Endothelial cell of umbilical vein (primary cell): ENCODE data around the gene NAA38. TPM values are rescaled to one million over a fixed set of nuclear protein-coding genes. Genes with fewer than 3 reads are reported as not detected.

ENCODE experiments used
- BruUV-seq: library from RNA; stranded (reverse); fragments of 400-500 nt; replicated peaks from 2 replicates; lab custom pipeline; 2021; lab: Mats Ljungman, UMichigan
- CTCF ChIA-PET: fragments of 300-600, 350-600 bp; sonication (Branson Sonifier 250); formaldehyde crosslinking; loops from one replicate; lab custom pipeline; 2021; ENCODE audit warnings: antibody characterized with exemption, inconsistent platforms; lab: Charles Lee
- POLR2A ChIA-PET: fragments of 300-600, 350-600 bp; sonication (Branson Sonifier 250); formaldehyde crosslinking; loops from one replicate; lab custom pipeline; 2021; ENCODE audit warnings: antibody characterized with exemption, inconsistent platforms; lab: Charles Lee
- DNase-seq: peaks from one replicate; pipeline ENCODE4 v3.0.0-alpha.2; 2011; ENCODE audit warnings: low read depth, low spot score
- FAIRE-seq: peaks from 2 replicates; lab custom pipeline; 2011; peaks lifted over from hg19 to GRCh38; lab: Jason Lieb, UNC
- H2AFZ ChIP-seq: 2 replicates; pipeline ENCODE4 v1.6.0; 2012; ENCODE audit warnings: low read depth, low read length, control low read depth, inconsistent platforms
- H3K27ac ChIP-seq: 2 replicates; pipeline ENCODE4 v1.5.1; 2011; ENCODE audit warnings: low read depth, mild to moderate bottlenecking, control low read depth, low read length, moderate library complexity; ENCODE audit not compliant: insufficient read depth
- H3K27me3 ChIP-seq, 2 experiments: 2 replicates each; pipeline versions ENCODE4 v1.6.0 to v1.6.1; 2011; ENCODE audit warnings: low read length in 2 of 2, mixed read lengths in 1 of 2; ENCODE audit not compliant: control insufficient read depth in 2 of 2, insufficient read depth in 2 of 2
- H3K36me3 ChIP-seq, 2 experiments: 2 replicates in 1 of 2; 3 replicates in 1 of 2; pipeline ENCODE4 v1.5.1; 2011; ENCODE audit warnings: low read length in 2 of 2, mild to moderate bottlenecking in 1 of 2, moderate library complexity in 1 of 2; ENCODE audit not compliant: control insufficient read depth in 2 of 2, insufficient read depth in 2 of 2; ENCODE audit errors: extremely low read depth in 1 of 2
- H3K4me1 ChIP-seq: 3 replicates; pipeline ENCODE4 v1.5.1; 2011; ENCODE audit warnings: mild to moderate bottlenecking, low read length; ENCODE audit not compliant: control insufficient read depth, insufficient read depth; ENCODE audit errors: extremely low read depth
- H3K4me2 ChIP-seq: 2 replicates; pipeline ENCODE4 v1.6.1; 2011; ENCODE audit warnings: low read length, control low read depth, mixed read lengths; ENCODE audit not compliant: insufficient read depth
- H3K4me3 ChIP-seq, 3 experiments: fragments of 200-600 bp in 1 of 3; sonication (generic), shearing (Covaris generic) in 1 of 3; replicated peaks in 1 of 3; 2 replicates each; pipeline ENCODE4 v1.5.1; 2011 to 2016; ENCODE audit warnings: control low read depth in 3 of 3, low read length in 3 of 3, mild to moderate bottlenecking in 2 of 3, inconsistent platforms in 1 of 3, low read depth in 1 of 3, moderate library complexity in 1 of 3; ENCODE audit not compliant: insufficient read depth in 1 of 3
- H3K79me2 ChIP-seq: 2 replicates; pipeline ENCODE4 v1.6.0; 2012; ENCODE audit warnings: low read length, inconsistent platforms; ENCODE audit not compliant: control insufficient read depth, insufficient read depth
- H3K9ac ChIP-seq: replicated peaks from 2 replicates; pipeline ENCODE3; 2011; ENCODE audit warnings: low read length, control low read depth; ENCODE audit not compliant: insufficient read depth; ENCODE audit errors: extremely low read depth
- H3K9me1 ChIP-seq: replicated peaks from 3 replicates; pipeline ENCODE4 v1.6.0; 2011; ENCODE audit warnings: mild to moderate bottlenecking, low read length; ENCODE audit not compliant: control insufficient read depth, insufficient read depth; ENCODE audit errors: extremely low read depth
- H3K9me3 ChIP-seq: replicated peaks from 2 replicates; pipeline ENCODE4 v1.5.1; 2012; ENCODE audit warnings: low read length, inconsistent platforms; ENCODE audit not compliant: control insufficient read depth, insufficient read depth
- H4K20me1 ChIP-seq: replicated peaks from 2 replicates; pipeline ENCODE3; 2011; ENCODE audit warnings: mild to moderate bottlenecking, low read length; ENCODE audit not compliant: control insufficient read depth, insufficient read depth; ENCODE audit errors: extremely low read depth
- CTCF ChIP-seq, 2 donors: IDR thresholded peaks; 1 replicate in 1 of 2; 2 replicates in 1 of 2; pipeline ENCODE4 v1.5.1; 2011; ENCODE audit warnings: low read length in 2 of 2, mild to moderate bottlenecking in 2 of 2, moderate library complexity in 2 of 2, control low read depth in 1 of 2, inconsistent platforms in 1 of 2, low read depth in 1 of 2; ENCODE audit not compliant: insufficient read depth in 1 of 2; ENCODE audit errors: extremely low read depth in 1 of 2
- EZH2 ChIP-seq: IDR thresholded peaks from 2 replicates; pipeline ENCODE4 v1.6.1; 2012; ENCODE audit warnings: borderline replicate concordance, low read depth, mild to moderate bottlenecking, moderate library complexity, low read length, inconsistent platforms; ENCODE audit not compliant: severe bottlenecking
- FOS ChIP-seq: IDR thresholded peaks from 2 replicates; pipeline ENCODE4 v1.6.1; 2011; ENCODE audit warnings: mild to moderate bottlenecking, low read length, moderate library complexity, borderline replicate concordance; ENCODE audit not compliant: insufficient read depth
- GATA2 ChIP-seq: IDR thresholded peaks from 2 replicates; pipeline ENCODE4 v1.7.0; 2011; ENCODE audit warnings: low read depth, mild to moderate bottlenecking, moderate library complexity, mixed read lengths, low read length; ENCODE audit not compliant: insufficient read length, insufficient read depth
- JUN ChIP-seq: IDR thresholded peaks from 2 replicates; pipeline ENCODE4 v1.6.1; 2011; ENCODE audit warnings: borderline replicate concordance, low read depth; ENCODE audit not compliant: insufficient read length, insufficient read depth
- MAX ChIP-seq: IDR thresholded peaks from 2 replicates; pipeline ENCODE4 v1.6.1; 2011; ENCODE audit not compliant: insufficient read depth, insufficient read length
- MYC ChIP-seq: IDR thresholded peaks from one replicate; pipeline ENCODE4 v1.6.1; 2011; ENCODE audit warnings: mild to moderate bottlenecking, low read depth, low read length
- POLR2A ChIP-seq: IDR thresholded peaks from 2 replicates; pipeline ENCODE4 v1.6.1; 2012; ENCODE audit warnings: low read depth, mild to moderate bottlenecking, control low read depth, low read length
- POLR2AphosphoS5 ChIP-seq: IDR thresholded peaks from 2 replicates; pipeline ENCODE4 v1.6.1; 2012; ENCODE audit warnings: low read depth, mild to moderate bottlenecking, control low read depth, low read length, moderate library complexity; ENCODE audit not compliant: insufficient read depth
- dilution Hi-C: fragments of 300-500 bp; cut with MboI; formaldehyde crosslinking; loops from one replicate; pipeline ENCODE4 v1.15.0; 2019; ENCODE audit warnings: low sequenced_read_pairs; ENCODE audit not compliant: extremely low pct_ligation_motif_present
- intact Hi-C: fragments of 100-400 bp; cut with micrococcal nuclease; formaldehyde crosslinking; loops from one replicate; pipeline ENCODE4 v1.10.0; 2022
- polyA plus RNA-seq, 4 experiments: library from polyadenylated mRNA; depleted of rRNA in 3 of 4; stranded (reverse) in 3 of 4; unstranded in 1 of 4; fragments of >200 nt; gene quantifications; 2 replicates each; pipeline versions ENCODE4 v1.2.1 to v1.2.3, GENCODE V29; 2011 to 2012; ENCODE audit warnings: missing spikeins in 1 of 4
- total RNA-seq: library from RNA; stranded (reverse); gene quantifications from 2 replicates; pipeline ENCODE4 v1.2.3, GENCODE V29; 2021

The NAA38 gene
- total and polyA plus RNA-seq, 2 donors (not counting 3 experiments of a cell fraction or from before 2014, with no cell fraction given): 119 to 267 TPM

GRCh38 chr17:7867881-7868329 lies 10.5 kb upstream of the NAA38 start:
- BruUV-seq: no TSS peak
- Histone ChIP-seq H3K9me3 (no peaks in the 10 kb centered on the region), H3K36me3 (peaks cover 3 to 4% of the 10 kb centered on the region in 2 experiments), H3K27ac (no peak overlapping the region), H3K27me3 (no peaks in the 10 kb centered on the region), H3K79me2 (no peaks in the 10 kb centered on the region), H3K9me1 (no peaks in the 10 kb centered on the region), H3K4me2 (no peak overlapping the region), H3K9ac (no peak overlapping the region), H3K4me1 (no peaks in the 10 kb centered on the region), H2AFZ (no peak overlapping the region), H4K20me1 (no peaks in the 10 kb centered on the region), H3K4me3 (no peak overlapping the region)
- FAIRE-seq: no peak
- no peak for DNase-seq
- ChIA-PET CTCF (interaction anchor here (1.3 to 1.5 kb wide), 2 partner anchors 21 to 115 kb away, joined by 3 to 4 read pairs; partner anchors contain the start of gene CHD3), POLR2A (no interaction called here)
- intact Hi-C loops: no loop called here
- TF ChIP-seq MAX (no peak), FOS (no peak), POLR2AphosphoS5 (no peak), POLR2A (no peak)
- dilution Hi-C loops: no loop called here

GRCh38 chr17:7864995-7865650 lies 7.8 kb upstream of the NAA38 start:
- H3K9ac ChIP-seq: no peak overlapping the region
- H3K9me3 ChIP-seq: no peaks in the 10 kb centered on the region
- ChIA-PET CTCF (interaction anchor here (1.0 to 5.2 kb wide), 7 partner anchors 8 to 125 kb away, joined by 3 to 58 read pairs (median 7); partner anchors contain the start of gene NAA38), POLR2A (no interaction called here)
- H4K20me1 ChIP-seq: peaks cover 2% of the 10 kb centered on the region
- FAIRE-seq: no peak
- no peak for TF ChIP-seq POLR2AphosphoS5
- no peak for TF ChIP-seq FOS
- TF ChIP-seq MYC: no peak
- no peak for TF ChIP-seq CTCF (IDR thresholded peaks at IDR 0.05; ENCODE audit: extremely low read depth in 1 of 2, insufficient read depth in 1 of 2, low read depth in 1 of 2, low read length in 2 of 2)
- TF ChIP-seq JUN: no peak
- TF ChIP-seq EZH2: no peak
- no peak for TF ChIP-seq POLR2A
- no peak for TF ChIP-seq GATA2
- no peak for TF ChIP-seq MAX
- H3K4me3 ChIP-seq: no peak overlapping the region
- DNase-seq: no peak
- dilution Hi-C loops: no loop called here
- H3K36me3 ChIP-seq: peaks cover 2 to 3% of the 10 kb centered on the region in 2 experiments
- no peaks in the 10 kb centered on the region for H3K9me1 ChIP-seq
- H3K4me1 ChIP-seq: no peaks in the 10 kb centered on the region
- intact Hi-C loops: no loop called here
- no peak overlapping the region for H3K27ac ChIP-seq
- H3K4me2 ChIP-seq: no peak overlapping the region
- no peaks in the 10 kb centered on the region for H3K79me2 ChIP-seq
- BruUV-seq: no TSS peak
- no peaks in the 10 kb centered on the region for H3K27me3 ChIP-seq
- H2AFZ ChIP-seq: no peak overlapping the region
